COLO668 (cell line): ENCODE measurements around the gene NR3C1.

ENCODE experiments used
- DNase-seq: peaks from one replicate; lab custom pipeline; 2025; ENCODE audit not compliant: unreplicated experiment; lab: John Stamatoyannopoulos, UW

NR3C1 gene

GRCh38 chr5:143239882-143240518 is 163.5 kb downstream of the NR3C1 start:
- DNase-seq: no peak

GRCh38 chr5:143238620-143239019 is 164.9 kb downstream of the NR3C1 start:
- DNase-seq: no peak

GRCh38 chr5:143237664-143238063 is 165.8 kb downstream of the NR3C1 start:
- DNase-seq: no peak

- DNase-seq: no peak
These were observed 166.8 kb downstream of the NR3C1 start for GRCh38 chr5:143236682-143237081.

GRCh38 chr5:143235423-143235822 is 168.1 kb downstream of the NR3C1 start:
- no peak for DNase-seq

- no peak for DNase-seq
These were observed 169.2 kb downstream of the NR3C1 start for GRCh38 chr5:143234162-143234842.

GRCh38 chr5:143233031-143233430 is 170.5 kb downstream of the NR3C1 start:
- DNase-seq: no peak

- no peak for DNase-seq
These were observed 171.3 kb downstream of the NR3C1 start for GRCh38 chr5:143231973-143232812.

- no peak for DNase-seq
These were observed 172.1 kb downstream of the NR3C1 start for GRCh38 chr5:143231416-143231815.

- no peak for DNase-seq
These were observed 172.8 kb downstream of the NR3C1 start for GRCh38 chr5:143230676-143230996.

- no peak for DNase-seq
These were observed 173.4 kb downstream of the NR3C1 start for GRCh38 chr5:143229896-143230675.

GRCh38 chr5:143229426-143229895 is 174.0 kb downstream of the NR3C1 start:
- no peak for DNase-seq

GRCh38 chr5:143228597-143229293 is 174.7 kb downstream of the NR3C1 start:
- no peak for DNase-seq
